ENCODE data around the gene RPS6KC1.

DNA sequence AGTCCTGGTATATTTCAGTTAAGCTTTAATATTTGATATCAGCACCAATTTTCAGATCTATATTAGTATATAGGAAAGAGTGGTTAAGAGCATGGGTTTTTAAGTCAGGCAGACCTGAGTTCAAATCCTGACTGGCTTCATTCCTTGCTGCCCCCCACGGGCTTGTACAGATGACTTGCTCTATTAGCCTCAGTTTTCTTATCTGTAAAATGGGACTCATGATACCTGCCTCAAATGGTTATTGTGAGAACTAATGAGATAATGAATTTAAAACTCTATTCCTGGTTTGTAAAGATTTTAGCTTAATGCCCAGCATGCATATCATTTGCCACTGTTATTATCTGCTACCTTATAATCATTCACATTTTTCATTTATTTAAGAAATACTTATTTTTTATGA lies 264.5 kb downstream of the RPS6KC1 start:
- TF ChIP-seq, protein P1, sequence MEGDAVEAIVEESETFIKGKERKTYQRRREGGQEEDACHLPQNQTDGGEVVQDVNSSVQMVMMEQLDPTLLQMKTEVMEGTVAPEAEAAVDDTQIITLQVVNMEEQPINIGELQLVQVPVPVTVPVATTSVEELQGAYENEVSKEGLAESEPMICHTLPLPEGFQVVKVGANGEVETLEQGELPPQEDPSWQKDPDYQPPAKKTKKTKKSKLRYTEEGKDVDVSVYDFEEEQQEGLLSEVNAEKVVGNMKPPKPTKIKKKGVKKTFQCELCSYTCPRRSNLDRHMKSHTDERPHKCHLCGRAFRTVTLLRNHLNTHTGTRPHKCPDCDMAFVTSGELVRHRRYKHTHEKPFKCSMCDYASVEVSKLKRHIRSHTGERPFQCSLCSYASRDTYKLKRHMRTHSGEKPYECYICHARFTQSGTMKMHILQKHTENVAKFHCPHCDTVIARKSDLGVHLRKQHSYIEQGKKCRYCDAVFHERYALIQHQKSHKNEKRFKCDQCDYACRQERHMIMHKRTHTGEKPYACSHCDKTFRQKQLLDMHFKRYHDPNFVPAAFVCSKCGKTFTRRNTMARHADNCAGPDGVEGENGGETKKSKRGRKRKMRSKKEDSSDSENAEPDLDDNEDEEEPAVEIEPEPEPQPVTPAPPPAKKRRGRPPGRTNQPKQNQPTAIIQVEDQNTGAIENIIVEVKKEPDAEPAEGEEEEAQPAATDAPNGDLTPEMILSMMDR (conservative IDR thresholded peaks at IDR 0.05; ENCODE audit: low read length), result no peak
- no peak for TF ChIP-seq EZH2phosphoT487 (IDR thresholded peaks at IDR 0.05; ENCODE audit: borderline replicate concordance)

Measured in Loucy (cell line).